ENCODE measurements around the gene MAGEA1. TPM values are rescaled to one million over a fixed set of nuclear protein-coding genes. Genes with fewer than 3 reads are reported as not detected.

The MAGEA1 gene
- total RNA-seq, 2 experiments from 2014 or later, result not detected

GRCh38 chrX:153206425-153207046 lies 27.5 kb downstream of the MAGEA1 start:
- Mint-ChIP-seq H3K36me3 (no peaks in the 10 kb centered on the region), H3K4me1 (no peaks in the 10 kb centered on the region), H3K4me3 (no peak overlapping the region), H3K27ac (no peak overlapping the region), H3K9me3 (ENCODE audit: low read depth) (peaks cover under 1% of the 10 kb centered on the region), H3K27me3 (peaks cover 33% of the 10 kb centered on the region)
- DNase-seq (no peak), ATAC-seq (no peak)
- CTCF ChIA-PET, result no interaction called here

GRCh38 chrX:153209347-153209746 lies 30.3 kb downstream of the MAGEA1 start:
- H3K27ac Mint-ChIP-seq, result no peak overlapping the region
- ATAC-seq, result no peak
- no peak for DNase-seq
- CTCF ChIA-PET, result no interaction called here
- H3K4me1 Mint-ChIP-seq, result no peaks in the 10 kb centered on the region
- no peaks in the 10 kb centered on the region for H3K36me3 Mint-ChIP-seq
- H3K27me3 Mint-ChIP-seq, result peaks cover 35% of the 10 kb centered on the region
- H3K4me3 Mint-ChIP-seq, result no peak overlapping the region
- peaks cover 2% of the 10 kb centered on the region for H3K9me3 Mint-ChIP-seq (ENCODE audit: low read depth)

- Mint-ChIP-seq H3K27ac (no peak overlapping the region), H3K4me3 (no peak overlapping the region), H3K27me3 (peaks cover 28% of the 10 kb centered on the region), H3K9me3 (ENCODE audit: low read depth) (peaks cover 2% of the 10 kb centered on the region), H3K4me1 (no peaks in the 10 kb centered on the region), H3K36me3 (no peaks in the 10 kb centered on the region)
- DNase-seq, result no peak
- no peak for ATAC-seq
- CTCF ChIA-PET, result interaction anchor here (0.6 kb wide), 1 partner anchor 59 kb away, joined by 3 read pairs; no protein-coding TSS in a partner anchor
Observed at GRCh38 chrX:153214934-153215333, 35.9 kb downstream of the MAGEA1 start.

GRCh38 chrX:153216926-153217325 lies 37.8 kb downstream of the MAGEA1 start:
- DNase-seq (no peak), ATAC-seq (no peak)
- Mint-ChIP-seq H3K27me3 (peaks cover 21% of the 10 kb centered on the region), H3K27ac (no peak overlapping the region), H3K9me3 (ENCODE audit: low read depth) (no peaks in the 10 kb centered on the region), H3K36me3 (no peaks in the 10 kb centered on the region), H3K4me3 (no peak overlapping the region), H3K4me1 (no peaks in the 10 kb centered on the region)
- CTCF ChIA-PET, result no interaction called here

GRCh38 chrX:153225438-153226098 lies 46.5 kb downstream of the MAGEA1 start:
- no peaks in the 10 kb centered on the region for H3K36me3 Mint-ChIP-seq
- CTCF ChIA-PET, result no interaction called here
- no peak overlapping the region for H3K27ac Mint-ChIP-seq
- no peak overlapping the region for H3K4me3 Mint-ChIP-seq
- ATAC-seq (no peak), DNase-seq (no peak)
- no peaks in the 10 kb centered on the region for H3K4me1 Mint-ChIP-seq
- H3K9me3 Mint-ChIP-seq (ENCODE audit: low read depth), result no peaks in the 10 kb centered on the region
- H3K27me3 Mint-ChIP-seq, result peaks cover 20% of the 10 kb centered on the region

- Mint-ChIP-seq H3K9me3 (ENCODE audit: low read depth) (no peaks in the 10 kb centered on the region), H3K4me3 (no peak overlapping the region), H3K36me3 (no peaks in the 10 kb centered on the region), H3K27me3 (peaks cover 18% of the 10 kb centered on the region), H3K27ac (no peak overlapping the region), H3K4me1 (no peaks in the 10 kb centered on the region)
- DNase-seq (no peak), ATAC-seq (no peak)
- CTCF ChIA-PET, result no interaction called here
Observed at GRCh38 chrX:153226344-153227185, 47.5 kb downstream of the MAGEA1 start.

Other genes starting within 250 kb of the MAGEA1 start
- under 1 TPM in 1 of 2 experiments, not detected in 1; 0.15 TPM for gene PNMA5, start 185.2 kb upstream of the MAGEA1 start, total RNA-seq
- 1 to 10 TPM; 1.0 to 2.2 TPM for gene PNMA3, start 122.8 kb upstream of the MAGEA1 start, total RNA-seq
- gene PNMA6A, start 106.8 kb upstream of the MAGEA1 start, total RNA-seq, result under 1 TPM; 0.35 to 0.45 TPM
- not detected for gene PNMA6F, start 142.5 kb downstream of the MAGEA1 start, total RNA-seq
- gene ZNF275, start 154.9 kb downstream of the MAGEA1 start, total RNA-seq, result 10 to 100 TPM; 11.8 to 11.9 TPM
- gene PNMA6E, start 222.1 kb downstream of the MAGEA1 start, total RNA-seq, result not detected
- gene ZFP92, start 232.2 kb downstream of the MAGEA1 start, total RNA-seq, result 1 to 10 TPM; 1.7 to 2.2 TPM

All from activated CD8-positive, alpha-beta memory T cell treated with anti-CD3 and anti-CD28 coated beads, Interleukin-2, amount 10 ng/mL, durations not matched to agents 7 days and 5 days (primary cell).